Tibial nerve (tissue), 4 donors: Measurements from ENCODE around the gene ITPK1.

Source experiments
- CTCF ChIP-seq, 5 experiments: fragments of 200-600 bp in 3 of 5; fragments of 450-650 bp in 2 of 5; sonication (generic) in 3 of 5; IDR thresholded peaks; one replicate each; pipeline ENCODE4 v1.5.1; 2016 to 2019; ENCODE audit warnings: antibody characterized with exemption in 5 of 5, mild to moderate bottlenecking in 3 of 5, moderate library complexity in 2 of 5
- EP300 ChIP-seq, 2 donors: sonication (generic); formaldehyde crosslinking; IDR thresholded peaks; one replicate each; pipeline ENCODE4 v1.6.1; 2017; ENCODE audit warnings: antibody characterized with exemption in 2 of 2, mild to moderate bottlenecking in 1 of 2
- POLR2A ChIP-seq, 2 donors: fragments of 450-650 bp; IDR thresholded peaks; one replicate each; pipeline ENCODE4 v1.6.1; 2017; ENCODE audit warnings: antibody characterized with exemption in 2 of 2, mild to moderate bottlenecking in 2 of 2, moderate library complexity in 2 of 2

GRCh38 chr14:93002851-93003298 is 112.8 kb downstream of the ITPK1 start:
- TF ChIP-seq POLR2A (IDR thresholded peaks at IDR 0.05) (no peak), CTCF (IDR thresholded peaks at IDR 0.05) (no peak), EP300 (IDR thresholded peaks at IDR 0.05) (no peak)
